Right lobe of liver (tissue), 4 donors: ENCODE measurements around the gene ANKRD16.

Experiments
- CTCF ChIP-seq, 4 donors: fragments of 200-600 bp in 3 of 4; fragments of 450-650 bp in 1 of 4; IDR thresholded peaks; one replicate each; pipeline versions ENCODE4 v1.5.1 to v1.8.0; 2016 to 2022; ENCODE audit warnings: antibody characterized with exemption in 4 of 4, mild to moderate bottlenecking in 2 of 4
- POLR2A ChIP-seq: fragments of 450-650 bp; IDR thresholded peaks from one replicate; pipeline ENCODE4 v1.6.1; 2017; ENCODE audit warnings: antibody characterized with exemption, mild to moderate bottlenecking
- donor health status: DM: no; HTN: no; CAD: no.
- donor health status: DM: no; HTN: no; CAD: no.
- donor health status: DM: no; HTN: yes; CAD: no.

GRCh38 chr10:5858811-5859210 is 30.9 kb downstream of the ANKRD16 start:
- TF ChIP-seq POLR2A (no peak), CTCF (IDR thresholded peaks at IDR 0.05) (no peak)
